OCI-LY7 (cell line): ENCODE results near the gene ATP6V0D1. TPM values are rescaled to one million over a fixed set of nuclear protein-coding genes. Genes with fewer than 3 reads are reported as not detected.

ENCODE experiments used
- BruUV-seq: library from RNA; stranded (reverse); fragments of 400-500 nt; replicated peaks from 2 replicates; lab custom pipeline; 2021; lab: Mats Ljungman, UMichigan
- CTCF ChIA-PET: fragments of 300-600 bp; sonication (Branson Sonifier 250); formaldehyde crosslinking; loops from one replicate; lab custom pipeline; 2022; ENCODE audit warnings: antibody characterized with exemption; ENCODE audit not compliant: unreplicated experiment; lab: Charles Lee
- POLR2A ChIA-PET: fragments of 300-600 bp; sonication (Branson Sonifier 250); formaldehyde crosslinking; loops from one replicate; lab custom pipeline; 2022; ENCODE audit warnings: antibody characterized with exemption; lab: Charles Lee
- DNase-seq: peaks from one replicate; pipeline ENCODE4 v3.0.0-alpha.2; 2015; ENCODE audit warnings: low spot score
- H2AFZ ChIP-seq: fragments of 200-600 bp; sonication (generic), shearing (Covaris generic); 2 replicates; pipeline ENCODE4 v1.6.1; 2014; ENCODE audit warnings: mild to moderate bottlenecking, antibody characterized with exemption, low read length, moderate library complexity
- H3K27ac ChIP-seq: fragments of 200-600 bp; sonication (generic); 2 replicates; pipeline ENCODE4 v1.5.1; 2014; ENCODE audit warnings: mixed run types, low read depth, mild to moderate bottlenecking, moderate library complexity, low read length, inconsistent platforms; ENCODE audit not compliant: poor library complexity, severe bottlenecking
- H3K36me3 ChIP-seq: fragments of 200-600 bp; sonication (generic); 2 replicates; pipeline ENCODE4 v1.6.1; 2014; ENCODE audit warnings: mild to moderate bottlenecking, antibody characterized with exemption, low read length, moderate library complexity, mixed read lengths; ENCODE audit not compliant: insufficient read depth
- H3K4me1 ChIP-seq: fragments of 200-600 bp; sonication (generic); 2 replicates; pipeline ENCODE4 v1.5.1; 2014; ENCODE audit warnings: mild to moderate bottlenecking, low read length; ENCODE audit not compliant: insufficient read depth, poor library complexity, severe bottlenecking
- H3K4me2 ChIP-seq: fragments of 200-600 bp; sonication (generic); 2 replicates; pipeline ENCODE4 v1.6.1; 2014; ENCODE audit warnings: mild to moderate bottlenecking, low read length
- H3K4me3 ChIP-seq: fragments of 200-600 bp; sonication (generic); 2 replicates; pipeline ENCODE4 v1.5.1; 2014; ENCODE audit warnings: mild to moderate bottlenecking, low read depth, low read length; ENCODE audit not compliant: poor library complexity, severe bottlenecking
- H3K79me2 ChIP-seq: fragments of 200-600 bp; sonication (generic); 2 replicates; pipeline ENCODE4 v1.6.1; 2016; ENCODE audit warnings: low read depth, mild to moderate bottlenecking, low read length, moderate library complexity, mixed read lengths; ENCODE audit not compliant: insufficient read depth
- H3K9me2 ChIP-seq: fragments of 200-600 bp; sonication (generic); 2 replicates; pipeline ENCODE4 v1.6.1; 2016; ENCODE audit warnings: mild to moderate bottlenecking, low read length, mixed read lengths; ENCODE audit not compliant: insufficient read depth
- H3K9me3 ChIP-seq: fragments of 200-600 bp; sonication (generic); 2 replicates; pipeline ENCODE4 v1.6.1; 2014; ENCODE audit warnings: mild to moderate bottlenecking, mixed run types, low read length, mixed read lengths
- H4K20me1 ChIP-seq: fragments of 200-600 bp; sonication (generic); 2 replicates; pipeline ENCODE4 v1.6.1; 2014; ENCODE audit warnings: mild to moderate bottlenecking, antibody characterized with exemption, low read length, moderate library complexity, mixed read lengths; ENCODE audit not compliant: insufficient read depth
- EZH2phosphoT487 ChIP-seq: fragments of 200-600 bp; sonication (generic); IDR thresholded peaks from 2 replicates; pipeline ENCODE4 v1.6.1; 2018; ENCODE audit warnings: low read depth, borderline replicate concordance, mild to moderate bottlenecking, mixed run types, antibody characterized with exemption, low read length, moderate library complexity, mixed read lengths
- intact Hi-C: fragments of 100-400 bp; cut with micrococcal nuclease; formaldehyde crosslinking; loops from one replicate; pipeline ENCODE4 v1.10.0; 2022; ENCODE audit not compliant: unreplicated experiment
- total RNA-seq, 2 experiments: library from RNA; depleted of rRNA in 1 of 2; stranded (reverse); fragments of >200 nt in 1 of 2; shearing (Covaris generic) in 1 of 2; gene quantifications; 2 replicates each; pipeline ENCODE4 v1.2.3, GENCODE V29; 2014 to 2022
- TF ChIP-seq, protein P1 (sequence below): fragments of 200-600 bp; sonication (generic); conservative IDR thresholded peaks from 2 replicates; pipeline ENCODE4 v1.5.1; 2014; ENCODE audit warnings: mild to moderate bottlenecking, antibody characterized with exemption, low read length, moderate library complexity, mixed read lengths

Gene ATP6V0D1
- total RNA-seq, 2 experiments from 2014 or later = 24.4 to 38.0 TPM

DNA sequence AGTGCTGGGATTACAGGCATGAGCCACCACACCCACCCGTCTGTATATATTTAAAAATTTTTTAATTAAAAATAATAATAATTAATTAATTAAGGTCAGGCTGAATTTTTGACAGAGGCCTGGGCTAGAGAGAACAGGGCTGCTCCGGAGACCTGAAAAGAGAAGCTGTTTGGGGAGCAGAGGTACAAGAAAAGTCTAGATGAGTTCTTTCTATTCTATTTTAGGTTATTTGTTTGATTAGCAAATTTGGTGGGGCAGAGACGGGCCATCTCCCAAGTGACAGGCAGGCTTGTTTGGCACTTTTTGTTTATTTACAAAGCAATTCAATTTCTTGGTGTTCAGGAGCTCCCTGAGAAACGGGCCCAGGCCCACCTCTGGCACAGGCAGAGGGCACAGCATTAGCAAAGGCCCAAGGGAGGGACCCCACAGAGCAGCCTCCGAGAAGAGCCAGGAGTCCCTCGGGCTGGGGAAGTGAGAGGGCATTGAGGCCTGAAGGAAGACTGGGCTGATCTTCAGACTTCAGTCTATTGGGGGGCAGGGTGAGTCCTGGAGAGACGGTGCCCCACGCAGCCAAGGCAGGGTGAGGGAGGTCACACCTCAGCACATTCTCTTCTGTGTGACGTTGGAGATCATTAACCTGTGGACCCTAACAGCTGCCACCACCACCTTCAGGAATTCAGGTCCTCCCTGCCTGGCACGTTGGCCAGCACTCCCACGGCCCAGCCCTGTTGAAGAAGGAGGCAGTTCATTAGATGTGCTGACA lies 36.9 kb upstream of the ATP6V0D1 start:
- Histone ChIP-seq H2AFZ (peak overlapping the region; percentile 12; the same call in 1 of the 2 replicates), H3K4me2 (peak overlapping the region; percentile 85), H4K20me1 (no peaks in the 10 kb centered on the region), H3K27ac (peak overlapping the region; percentile 91), H3K36me3 (no peaks in the 10 kb centered on the region), H3K9me2 (no peaks in the 10 kb centered on the region), H3K79me2 (no peaks in the 10 kb centered on the region), H3K4me1 (peaks cover 80% of the 10 kb centered on the region), H3K9me3 (no peaks in the 10 kb centered on the region), H3K4me3 (peak overlapping the region; percentile 61)
- BruUV-seq = no TSS peak
- CTCF ChIA-PET = interaction anchor here (0.7 to 2.4 kb wide), 4 partner anchors 12 to 150 kb away, joined by 3 to 9 read pairs (median 5); partner anchors contain the start of gene CTCF
- no peak for TF ChIP-seq EZH2phosphoT487
- TF ChIP-seq, protein P1, sequence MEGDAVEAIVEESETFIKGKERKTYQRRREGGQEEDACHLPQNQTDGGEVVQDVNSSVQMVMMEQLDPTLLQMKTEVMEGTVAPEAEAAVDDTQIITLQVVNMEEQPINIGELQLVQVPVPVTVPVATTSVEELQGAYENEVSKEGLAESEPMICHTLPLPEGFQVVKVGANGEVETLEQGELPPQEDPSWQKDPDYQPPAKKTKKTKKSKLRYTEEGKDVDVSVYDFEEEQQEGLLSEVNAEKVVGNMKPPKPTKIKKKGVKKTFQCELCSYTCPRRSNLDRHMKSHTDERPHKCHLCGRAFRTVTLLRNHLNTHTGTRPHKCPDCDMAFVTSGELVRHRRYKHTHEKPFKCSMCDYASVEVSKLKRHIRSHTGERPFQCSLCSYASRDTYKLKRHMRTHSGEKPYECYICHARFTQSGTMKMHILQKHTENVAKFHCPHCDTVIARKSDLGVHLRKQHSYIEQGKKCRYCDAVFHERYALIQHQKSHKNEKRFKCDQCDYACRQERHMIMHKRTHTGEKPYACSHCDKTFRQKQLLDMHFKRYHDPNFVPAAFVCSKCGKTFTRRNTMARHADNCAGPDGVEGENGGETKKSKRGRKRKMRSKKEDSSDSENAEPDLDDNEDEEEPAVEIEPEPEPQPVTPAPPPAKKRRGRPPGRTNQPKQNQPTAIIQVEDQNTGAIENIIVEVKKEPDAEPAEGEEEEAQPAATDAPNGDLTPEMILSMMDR = no peak
- POLR2A ChIA-PET = interaction anchor here (0.7 to 3.1 kb wide), 11 partner anchors 14 to 481 kb away, joined by 3 to 23 read pairs (median 5); partner anchors contain the start of genes AGRP, ATP6V0D1 and CARMIL2
- peak; percentile 89 for DNase-seq
- intact Hi-C loops = loop anchor here (1.0 kb wide), 1 partner anchor 37 kb away; the partner anchor contains the start of gene ATP6V0D1

DNA sequence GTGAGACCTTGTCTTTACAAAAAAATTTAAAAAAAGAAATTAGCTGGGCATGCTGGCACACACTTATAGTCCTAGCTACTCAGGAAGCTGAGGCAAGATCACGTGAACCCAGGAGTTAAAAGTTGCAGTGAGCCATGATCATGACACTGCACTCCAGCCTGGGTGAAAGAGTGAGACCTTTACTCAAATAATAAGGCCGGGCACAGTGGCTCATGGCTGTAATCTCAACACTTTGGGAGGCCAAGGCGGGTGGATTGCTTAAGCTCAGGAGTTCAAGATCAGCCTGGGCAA lies 36.1 kb upstream of the ATP6V0D1 start:
- no TSS peak for BruUV-seq
- Histone ChIP-seq H3K9me2 (no peaks in the 10 kb centered on the region), H3K4me1 (peaks cover 80% of the 10 kb centered on the region), H3K4me3 (peak overlapping the region; percentile 61), H4K20me1 (no peaks in the 10 kb centered on the region), H3K36me3 (no peaks in the 10 kb centered on the region), H2AFZ (peak overlapping the region; percentile 5; the same call in 1 of the 2 replicates), H3K4me2 (peak overlapping the region; percentile 85), H3K27ac (peak overlapping the region; percentile 91), H3K79me2 (no peaks in the 10 kb centered on the region), H3K9me3 (no peaks in the 10 kb centered on the region)
- CTCF ChIA-PET = interaction anchor here (1.2 to 2.4 kb wide), 4 partner anchors 16 to 151 kb away, joined by 3 to 9 read pairs (median 6); partner anchors contain the start of gene CTCF
- DNase-seq = peak; percentile 42
- intact Hi-C loops = no loop called here
- POLR2A ChIA-PET = interaction anchor here (0.6 to 3.1 kb wide), 9 partner anchors 25 to 568 kb away, joined by 3 to 23 read pairs (median 6); partner anchors contain the start of genes AGRP, ATP6V0D1, CARMIL2 and NFATC3
- no peak for TF ChIP-seq EZH2phosphoT487
- TF ChIP-seq, protein P1 = no peak
